Adrenal gland (tissue), 12 donors: ENCODE results near the gene S100A2. TPM values are rescaled to one million over a fixed set of nuclear protein-coding genes. Genes with fewer than 3 reads are reported as not detected.
A peak's percentile ranks its signal among the peaks of the same experiment; 100 is the strongest.

Experiments used
- DNase-seq, 7 donors: peaks; one replicate each; pipeline ENCODE4 v3.0.0-alpha.2; 2019 to 2020
- H3K27ac ChIP-seq, 5 donors: fragments of 200-600 bp; sonication (generic) in 4 of 5; 1 replicate in 3 of 5; 2 replicates in 2 of 5; pipeline versions ENCODE4 v1.5.1 to v1.8.0; 2016 to 2020; ENCODE audit warnings: mild to moderate bottlenecking in 1 of 5
- H3K27me3 ChIP-seq: fragments of 200-600 bp; 2 replicates; pipeline ENCODE4 v1.8.0; 2021
- H3K36me3 ChIP-seq, 2 donors: fragments of 200-600 bp; replicated peaks in 1 of 2; 1 replicate in 1 of 2; 2 replicates in 1 of 2; pipeline versions ENCODE4 v1.5.1 to v1.8.0; 2018 to 2022
- H3K4me1 ChIP-seq, 2 donors: fragments of 200-600 bp; replicated peaks in 1 of 2; 1 replicate in 1 of 2; 2 replicates in 1 of 2; pipeline versions ENCODE4 v1.5.1 to v1.8.0; 2018 to 2021
- H3K4me3 ChIP-seq, 4 donors: fragments of 200-600 bp; sonication (generic) in 3 of 4; one replicate each; pipeline ENCODE4 v1.5.1; 2016 to 2018
- H3K9me3 ChIP-seq, 3 donors: fragments of 200-600 bp; sonication (generic) in 1 of 3; replicated peaks in 1 of 3; 1 replicate in 2 of 3; 2 replicates in 1 of 3; pipeline versions ENCODE4 v1.5.1 to v1.8.0; 2016 to 2021
- CTCF ChIP-seq, 6 experiments: fragments of 450-650 bp in 4 of 6; fragments of 200-600 bp in 2 of 6; sonication (generic) in 1 of 6; IDR thresholded peaks; 1 replicate in 5 of 6; 2 replicates in 1 of 6; pipeline versions ENCODE4 v1.5.1 to v1.8.0; 2016 to 2021; ENCODE audit warnings: antibody characterized with exemption in 6 of 6, mild to moderate bottlenecking in 2 of 6, moderate library complexity in 1 of 6
- POLR2A ChIP-seq, 2 donors: fragments of 450-650 bp; IDR thresholded peaks; one replicate each; pipeline ENCODE4 v1.6.1; 2017; ENCODE audit warnings: antibody characterized with exemption in 2 of 2, mild to moderate bottlenecking in 2 of 2, moderate library complexity in 1 of 2
- WGBS, 4 donors: extraction: QIAGEN DNeasy Blood & Tissue Kit in 2 of 4; methylation state at CpG; one replicate each; pipeline versions ENCODE4 v1.1.5 to v1.1.7; 2013 to 2017; 5-methylcytosine and 5-hydroxymethylcytosine counted together
- intact Hi-C, 2 donors: fragments of 100-400 bp; cut with DNase I; formaldehyde crosslinking; loops; one replicate each; pipeline versions ENCODE4 v1.14.1 to v1.15.0; 2022 to 2023
- polyA plus RNA-seq, 3 donors: library from polyadenylated mRNA; stranded (reverse); fragments of 200-250 nt in 2 of 3; fragments of 350-450 nt in 1 of 3; fragmentation: Illumina TruSeq in 1 of 3; extraction: RNeasy Lipid Tissue Mini Kit (QIAGEN cat#74804) in 1 of 3; gene quantifications; one replicate each; pipeline ENCODE4 v1.2.3, GENCODE V29; 2013 to 2014
- total RNA-seq, 9 donors: library from RNA; depleted of rRNA in 4 of 9; stranded (reverse); fragments of >200 nt in 4 of 9; fragments of 120-200 nt in 1 of 9; fragmentation: NEBNext Ultra II Directional in 1 of 9; extraction: Animal tissue kit (Norgen Biotek cat#: 25700) in 1 of 9; gene quantifications; one replicate each; pipeline versions ENCODE4 v1.1.0 to v1.2.4, GENCODE V29; 2013 to 2023
- donor health status: healthy with polysubstance abuse.
- donor health status: Bipolar disorder and iron deficiency.
- donor health status: DM: yes; HTN: yes; CAD: no.
- donor health status: DM: no; HTN: no; CAD: no.
- donor health status: DM: no; HTN: no; CAD: no.
- donor health status: DM: yes; HTN: yes; CAD: no.

Gene S100A2
- total and polyA plus RNA-seq, 12 donors = 0.31 to 44.1 (median 1.3) TPM; not detected in 1

- no peaks in the 10 kb centered on the region for H3K9me3 ChIP-seq
- H3K27ac ChIP-seq = no peak overlapping the region
- no peaks in the 10 kb centered on the region for H3K36me3 ChIP-seq
- intact Hi-C loops = no loop called here
- WGBS, 4 donors = 87 to 92% (median 88%) methylated on average over 3 to 4 of the region's 4 CpGs
- no peaks in the 10 kb centered on the region for H3K27me3 ChIP-seq
- H3K4me3 ChIP-seq = no peak overlapping the region
- TF ChIP-seq CTCF (IDR thresholded peaks at IDR 0.05) = no peak
- no peak for TF ChIP-seq POLR2A (IDR thresholded peaks at IDR 0.05)
- no peak for DNase-seq
- H3K4me1 ChIP-seq = peaks cover 27 to 35% of the 10 kb centered on the region in 2 donors
Observed at GRCh38 chr1:153539395-153540093, 26.1 kb downstream of the S100A2 start.

- H3K4me3 ChIP-seq = no peak overlapping the region
- intact Hi-C loops = no loop called here
- no peaks in the 10 kb centered on the region for H3K9me3 ChIP-seq
- DNase-seq = no peak
- peaks cover 27 to 35% of the 10 kb centered on the region in 2 donors for H3K4me1 ChIP-seq
- no peaks in the 10 kb centered on the region for H3K27me3 ChIP-seq
- WGBS, 4 donors = 81 to 89% (median 85%) methylated on average over 6 of the region's 6 CpGs
- H3K36me3 ChIP-seq = no peaks in the 10 kb centered on the region
- H3K27ac ChIP-seq = no peak overlapping the region
- no peak for TF ChIP-seq POLR2A (IDR thresholded peaks at IDR 0.05)
- TF ChIP-seq CTCF (IDR thresholded peaks at IDR 0.05) = no peak
Observed at GRCh38 chr1:153538315-153538821, 27.3 kb downstream of the S100A2 start.

GRCh38 chr1:153537376-153537730, 28.3 kb downstream of the S100A2 start:
- Histone ChIP-seq H3K4me1 (peaks cover 23 to 37% of the 10 kb centered on the region in 2 donors), H3K27ac (no peak overlapping the region), H3K27me3 (no peaks in the 10 kb centered on the region), H3K4me3 (no peak overlapping the region), H3K36me3 (no peaks in the 10 kb centered on the region), H3K9me3 (no peaks in the 10 kb centered on the region)
- no peak for TF ChIP-seq CTCF (IDR thresholded peaks at IDR 0.05)
- no peak for TF ChIP-seq POLR2A (IDR thresholded peaks at IDR 0.05)
- intact Hi-C loops = no loop called here
- DNase-seq = no peak
- WGBS, 4 donors = 98 to 99% (median 98%) methylated on average over 5 to 6 of the region's 6 CpGs

- intact Hi-C loops = no loop called here
- no peak for DNase-seq
- Histone ChIP-seq H3K27ac (peak overlapping the region in 4 of 5 donors; percentile 83 to 94 (median 90)), H3K36me3 (no peaks in the 10 kb centered on the region), H3K9me3 (no peaks in the 10 kb centered on the region), H3K4me1 (peaks cover 22 to 35% of the 10 kb centered on the region in 2 donors), H3K27me3 (no peaks in the 10 kb centered on the region), H3K4me3 (peak overlapping the region in 2 of 4 donors; percentile 18 to 65)
- TF ChIP-seq POLR2A (IDR thresholded peaks at IDR 0.05) (no peak), CTCF (IDR thresholded peaks at IDR 0.05) (no peak)
- 84 to 92% (median 86%) methylated on average over 8 to 9 of the region's 9 CpGs for WGBS, 4 donors
Observed at GRCh38 chr1:153536671-153537375, 28.8 kb downstream of the S100A2 start.
